Esophagus muscularis mucosa (tissue), 3 donors: ENCODE results near the gene RNU1-1.
"Not testable (repeated sequence)": the region's sequence is repeated elsewhere in the genome, so short reads cannot be mapped to it uniquely, and the experiment has no call there.

Experiments used
- CTCF ChIP-seq, 3 experiments: fragments of 200-600 bp in 2 of 3; fragments of 450-650 bp in 1 of 3; sonication (generic) in 2 of 3; IDR thresholded peaks; one replicate each; pipeline ENCODE4 v1.5.1; 2017 to 2019; ENCODE audit warnings: antibody characterized with exemption in 3 of 3, mild to moderate bottlenecking in 2 of 3, moderate library complexity in 1 of 3
- POLR2AphosphoS5 ChIP-seq, 2 donors: sonication (generic); formaldehyde crosslinking; IDR thresholded peaks; one replicate each; pipeline ENCODE4 v1.6.1; 2017; ENCODE audit warnings: antibody characterized with exemption in 2 of 2

- not testable (repeated sequence) for TF ChIP-seq POLR2AphosphoS5, CTCF (IDR thresholded peaks at IDR 0.05)
Measured at GRCh38 chr1:16525769-16526168, 11.7 kb upstream of the RNU1-1 start.
